Parathyroid adenoma (tissue), 2 donors: ENCODE measurements around the gene FAM76A.
"Not testable (repeated sequence)": the region's sequence is repeated elsewhere in the genome, so short reads cannot be mapped to it uniquely, and the experiment has no call there.

ENCODE experiments used
- H2AFZ ChIP-seq: fragments of 300-600 bp; sonication (generic); one replicate; pipeline ENCODE4 v1.7.0; 2017; ENCODE audit warnings: antibody characterized with exemption, mild to moderate bottlenecking
- H3K27ac ChIP-seq: fragments of 300-600 bp; sonication (generic); one replicate; pipeline ENCODE4 v1.7.0; 2017
- H3K27me3 ChIP-seq: fragments of 300-600 bp; sonication (generic); one replicate; pipeline ENCODE4 v1.7.0; 2017; ENCODE audit warnings: low read length; ENCODE audit not compliant: control insufficient read depth, insufficient read depth
- H3K36me3 ChIP-seq: fragments of 300-600 bp; sonication (generic); one replicate; pipeline ENCODE4 v1.7.0; 2017; ENCODE audit warnings: low read length; ENCODE audit not compliant: control insufficient read depth, insufficient read depth
- H3K4me1 ChIP-seq: fragments of 300-600 bp; sonication (generic); one replicate; pipeline ENCODE4 v1.7.0; 2017; ENCODE audit warnings: control low read depth
- H3K4me2 ChIP-seq: fragments of 300-600 bp; sonication (generic); one replicate; pipeline ENCODE4 v1.7.0; 2017; ENCODE audit warnings: low read length
- H3K4me3 ChIP-seq: fragments of 300-600 bp; sonication (generic); one replicate; pipeline ENCODE4 v1.7.0; 2017; ENCODE audit warnings: low read depth, low read length
- H3K79me2 ChIP-seq: fragments of 300-600 bp; sonication (generic); one replicate; pipeline ENCODE4 v1.7.0; 2017; ENCODE audit warnings: control low read depth
- H3K9ac ChIP-seq: fragments of 300-600 bp; sonication (generic); one replicate; pipeline ENCODE4 v1.7.0; 2017; ENCODE audit warnings: mild to moderate bottlenecking
- H3K9me3 ChIP-seq: fragments of 300-600 bp; sonication (generic); one replicate; pipeline ENCODE4 v1.7.0; 2017; ENCODE audit warnings: low read length; ENCODE audit not compliant: control insufficient read depth
- CTCF ChIP-seq: fragments of 300-600 bp; sonication (generic); IDR thresholded peaks from one replicate; pipeline ENCODE4 v1.7.0; 2017; ENCODE audit warnings: antibody characterized with exemption, mild to moderate bottlenecking
- donor health status: primary hyperparathyroidism.

Gene FAM76A

GRCh38 chr1:27725374-27726172 is at the start of gene FAM76A:
Gene FAM76A (plus strand): TSS chr1:27725961. CDS start chr1:27726081, 120 bp downstream.
- Histone ChIP-seq H3K27me3 (no peaks in the 10 kb centered on the region), H3K4me2 (peak within 1 kb of the TSS; percentile 96), H3K27ac (peak within 1 kb of the TSS; percentile 87), H2AFZ (peak within 1 kb of the TSS; percentile 92), H3K4me1 (no peaks in the 10 kb centered on the region), H3K4me3 (peak within 1 kb of the TSS; percentile 91), H3K9me3 (no peaks in the 10 kb centered on the region), H3K9ac (peak within 1 kb of the TSS; percentile 72), H3K36me3 (no peaks in the 10 kb centered on the region), H3K79me2 (no peaks in the 10 kb centered on the region)
- peak; percentile 42 for TF ChIP-seq CTCF

- no peak overlapping the region for H3K4me3 ChIP-seq
- H2AFZ ChIP-seq: no peak overlapping the region
- H3K27me3 ChIP-seq: no peaks in the 10 kb centered on the region
- peaks cover 6% of the 10 kb centered on the region for H3K4me1 ChIP-seq
- H3K9me3 ChIP-seq: no peaks in the 10 kb centered on the region
- no peak overlapping the region for H3K27ac ChIP-seq
- H3K36me3 ChIP-seq: no peaks in the 10 kb centered on the region
- H3K79me2 ChIP-seq: no peaks in the 10 kb centered on the region
- TF ChIP-seq CTCF: no peak
- H3K4me2 ChIP-seq: no peak overlapping the region
- H3K9ac ChIP-seq: no peak overlapping the region
These were observed 49.4 kb upstream of the FAM76A start for GRCh38 chr1:27676410-27676809.

GRCh38 chr1:27678747-27679146 is 47.0 kb upstream of the FAM76A start:
- H3K4me1 ChIP-seq: no peaks in the 10 kb centered on the region
- H2AFZ ChIP-seq: no peak overlapping the region
- no peak overlapping the region for H3K4me2 ChIP-seq
- no peaks in the 10 kb centered on the region for H3K27me3 ChIP-seq
- no peaks in the 10 kb centered on the region for H3K9me3 ChIP-seq
- H3K9ac ChIP-seq: no peak overlapping the region
- no peaks in the 10 kb centered on the region for H3K36me3 ChIP-seq
- no peak for TF ChIP-seq CTCF
- H3K4me3 ChIP-seq: no peak overlapping the region
- no peaks in the 10 kb centered on the region for H3K79me2 ChIP-seq
- no peak overlapping the region for H3K27ac ChIP-seq

- H3K4me2 ChIP-seq, H3K27me3 ChIP-seq, H3K27ac ChIP-seq, H3K36me3 ChIP-seq, H3K9me3 ChIP-seq, H3K4me1 ChIP-seq, H2AFZ ChIP-seq, H3K4me3 ChIP-seq, H3K9ac ChIP-seq, H3K79me2 ChIP-seq: not testable (repeated sequence)
These were observed 45.5 kb upstream of the FAM76A start for GRCh38 chr1:27680225-27680791.

- H3K4me1 ChIP-seq, H3K4me3 ChIP-seq: not testable (repeated sequence)
These were observed 44.2 kb upstream of the FAM76A start for GRCh38 chr1:27681580-27681979.

More at GRCh38 chr1:27681580-27681979, 44.2 kb upstream of the FAM76A start:
- H3K9ac ChIP-seq, H2AFZ ChIP-seq, H3K36me3 ChIP-seq, H3K79me2 ChIP-seq, H3K4me2 ChIP-seq, H3K9me3 ChIP-seq, H3K27ac ChIP-seq, H3K27me3 ChIP-seq: not testable (repeated sequence)
